ENCODE results near the gene MAD2L1BP. TPM values are rescaled to one million over a fixed set of nuclear protein-coding genes. Genes with fewer than 3 reads are reported as not detected.
"Not testable (repeated sequence)": the region's sequence is repeated elsewhere in the genome, so short reads cannot be mapped to it uniquely, and the experiment has no call there.

MAD2L1BP gene
- total and polyA plus RNA-seq, 7 donors = 17.0 to 43.1 (median 30.5) TPM

DNA sequence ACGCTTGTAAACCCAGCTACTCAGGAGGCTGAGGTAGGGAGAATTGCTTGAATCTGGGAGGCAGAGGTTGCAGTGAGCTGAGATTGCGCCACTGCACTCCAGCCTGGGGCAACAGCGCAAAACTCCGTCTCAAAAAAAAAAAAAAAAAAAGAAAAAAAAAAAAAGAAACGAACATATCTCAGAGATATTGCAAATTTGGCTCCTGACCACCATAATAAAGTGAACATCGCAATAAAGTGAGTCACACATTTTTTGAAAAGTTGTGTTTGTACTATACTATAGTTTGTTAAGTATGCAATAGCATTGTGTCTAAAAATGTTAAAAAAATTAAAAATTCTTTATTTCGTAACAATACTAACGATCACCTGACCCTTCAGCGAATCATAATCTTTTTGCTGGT lies 22.5 kb downstream of the MAD2L1BP start:
- TF ChIP-seq CTCF (IDR thresholded peaks at IDR 0.05) = no peak
- WGBS, 3 donors = 91 to 97% (median 93%) methylated on average over 9 of the region's 9 CpGs
- DNase-seq (no peak), ATAC-seq (no peak)
- intact Hi-C loops (cut with DNase I) = no loop called here
- no peaks in the 10 kb centered on the region for H3K27me3 ChIP-seq (ENCODE audit: insufficient read depth in 3 of 3, low read length in 2 of 3)
- H3K36me3 ChIP-seq (ENCODE audit: insufficient read depth in 1 of 2, low read depth in 1 of 2) = no peaks in the 10 kb centered on the region
- H3K9me3 ChIP-seq = no peaks in the 10 kb centered on the region
- no peak overlapping the region for H3K4me3 ChIP-seq
- H3K27ac ChIP-seq = no peak overlapping the region
- no peaks in the 10 kb centered on the region for H3K4me1 ChIP-seq

GRCh38 chr6:43662948-43663347 lies 27.3 kb downstream of the MAD2L1BP start:
- DNase-seq; H3K27me3 ChIP-seq (ENCODE audit: insufficient read depth in 3 of 3, low read length in 2 of 3); ATAC-seq; H3K4me3 ChIP-seq; H3K27ac ChIP-seq; H3K9me3 ChIP-seq; H3K36me3 ChIP-seq (ENCODE audit: insufficient read depth in 1 of 2, low read depth in 1 of 2): not testable (repeated sequence)
- H3K4me1 ChIP-seq = peaks cover 11% of the 10 kb centered on the region
- WGBS, 3 donors = 88 to 93% (median 93%) methylated on average over 5 of the region's 5 CpGs
- intact Hi-C loops (cut with DNase I) = loop anchor here in 1 of 2 donors (10.0 kb wide), 1 partner anchor 292 kb away; no protein-coding TSS in a partner anchor

DNA sequence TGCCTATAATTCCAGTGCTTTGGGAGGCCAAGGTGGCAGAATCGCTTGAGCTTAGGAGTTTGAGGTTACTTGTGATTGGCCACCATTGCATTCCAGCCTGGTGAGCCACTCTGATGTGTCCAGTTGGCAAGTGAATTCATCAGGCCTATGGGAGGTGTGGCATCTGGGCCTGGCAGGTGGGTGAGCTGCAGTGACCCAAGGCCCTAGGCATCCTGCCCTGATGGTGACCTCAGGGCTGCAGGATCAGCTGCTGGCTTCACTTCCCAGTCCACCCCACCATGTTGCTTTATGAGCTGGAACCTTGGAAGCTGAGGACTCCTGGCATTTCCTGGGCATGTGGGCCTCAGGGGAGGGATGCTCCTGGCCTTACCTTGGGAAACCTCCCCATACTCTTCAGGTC lies 29.7 kb downstream of the MAD2L1BP start:
- intact Hi-C loops (cut with DNase I) = loop anchor here in 1 of 2 donors (5.0 to 10.0 kb wide), 3 partner anchors 42 to 289 kb away; no protein-coding TSS in a partner anchor
- H3K4me1 ChIP-seq = peaks cover 34% of the 10 kb centered on the region
- no peak for ATAC-seq

GRCh38 chr6:43666196-43666920 lies 30.7 kb downstream of the MAD2L1BP start:
- WGBS, 3 donors = 35 to 47% (median 37%) methylated on average over 13 of the region's 13 CpGs
- H3K4me1 ChIP-seq = peaks cover 42% of the 10 kb centered on the region
- peaks cover 0 to 12% of the 10 kb centered on the region in 2 donors for H3K36me3 ChIP-seq (ENCODE audit: insufficient read depth in 1 of 2, low read depth in 1 of 2)
- DNase-seq (no peak), ATAC-seq (no peak)
- H3K27ac ChIP-seq = no peak overlapping the region
- no peaks in the 10 kb centered on the region for H3K9me3 ChIP-seq
- H3K4me3 ChIP-seq = no peak overlapping the region
- intact Hi-C loops (cut with DNase I) = loop anchor here (1.0 to 10.0 kb wide), 5 partner anchors 41 to 288 kb away; no protein-coding TSS in a partner anchor
- H3K27me3 ChIP-seq (ENCODE audit: insufficient read depth in 3 of 3, low read length in 2 of 3) = no peaks in the 10 kb centered on the region
- TF ChIP-seq CTCF (IDR thresholded peaks at IDR 0.05) = no peak

More for the DNA sequence above, 29.7 kb downstream of the MAD2L1BP start:
- peaks cover 0 to 2% of the 10 kb centered on the region in 2 donors for H3K36me3 ChIP-seq (ENCODE audit: insufficient read depth in 1 of 2, low read depth in 1 of 2)
- no peaks in the 10 kb centered on the region for H3K9me3 ChIP-seq
- no peak for DNase-seq
- H3K27ac ChIP-seq = no peak overlapping the region
- no peak overlapping the region for H3K4me3 ChIP-seq
- H3K27me3 ChIP-seq (ENCODE audit: insufficient read depth in 3 of 3, low read length in 2 of 3) = no peaks in the 10 kb centered on the region
- no peak for TF ChIP-seq CTCF (IDR thresholded peaks at IDR 0.05)
- 79 to 85% (median 84%) methylated on average over 1 of the region's 1 CpG for WGBS, 3 donors

- peak overlapping the region; percentile 38 for H3K4me3 ChIP-seq
- ATAC-seq (peak; percentile 61 to 77 (median 72)), DNase-seq (peak; percentile 84 to 91)
- H3K27ac ChIP-seq = peak overlapping the region; percentile 83
- no peaks in the 10 kb centered on the region for H3K27me3 ChIP-seq (ENCODE audit: insufficient read depth in 3 of 3, low read length in 2 of 3)
- H3K36me3 ChIP-seq (ENCODE audit: insufficient read depth in 1 of 2, low read depth in 1 of 2) = peaks cover 0 to 20% of the 10 kb centered on the region in 2 donors
- TF ChIP-seq CTCF (IDR thresholded peaks at IDR 0.05) = peak; percentile 96
- H3K4me1 ChIP-seq = peaks cover 54% of the 10 kb centered on the region
- intact Hi-C loops (cut with DNase I) = loop anchor here (1.0 to 10.0 kb wide), 6 partner anchors 40 to 413 kb away; no protein-coding TSS in a partner anchor
- no peaks in the 10 kb centered on the region for H3K9me3 ChIP-seq
- WGBS, 3 donors = 7 to 12% (median 9%) methylated on average over 13 to 16 of the region's 16 CpGs
These were observed 31.9 kb downstream of the MAD2L1BP start for GRCh38 chr6:43667245-43668150.
